Testis (tissue), 3 donors: Measurements from ENCODE around the gene RAB17. TPM values are rescaled to one million over a fixed set of nuclear protein-coding genes. Genes with fewer than 3 reads are reported as not detected.

Experiments used
- DNase-seq: peaks from one replicate; pipeline ENCODE4 v3.0.0-alpha.2; 2019
- H3K27ac ChIP-seq, 2 donors: fragments of 200-600 bp; sonication (generic); one replicate each; pipeline ENCODE4 v1.5.1; 2019
- H3K27me3 ChIP-seq: fragments of 200-600 bp; sonication (generic); one replicate; pipeline ENCODE4 v1.5.1; 2019
- H3K36me3 ChIP-seq: fragments of 200-600 bp; sonication (generic); one replicate; pipeline ENCODE4 v1.5.1; 2017; ENCODE audit warnings: low read depth; ENCODE audit errors: missing control alignments
- H3K4me1 ChIP-seq: fragments of 200-600 bp; sonication (generic); one replicate; pipeline ENCODE4 v1.5.1; 2019
- H3K4me3 ChIP-seq, 2 donors: fragments of 200-600 bp; sonication (generic); one replicate each; pipeline ENCODE4 v1.5.1; 2017 to 2019
- H3K9me3 ChIP-seq: fragments of 200-600 bp; sonication (generic); one replicate; pipeline ENCODE4 v1.5.1; 2017
- CTCF ChIP-seq, 3 experiments: fragments of 450-650 bp in 2 of 3; fragments of 200-600 bp in 1 of 3; sonication (generic) in 1 of 3; IDR thresholded peaks; one replicate each; pipeline ENCODE4 v1.5.1; 2016 to 2019; ENCODE audit warnings: antibody characterized with exemption in 3 of 3, mild to moderate bottlenecking in 2 of 3, moderate library complexity in 1 of 3
- POLR2A ChIP-seq: fragments of 450-650 bp; IDR thresholded peaks from one replicate; pipeline ENCODE4 v1.6.1; 2017; ENCODE audit warnings: antibody characterized with exemption, mild to moderate bottlenecking, moderate library complexity
- WGBS, 2 donors: methylation state at CpG; one replicate each; pipeline ENCODE4 v1.1.5; 2018; 5-methylcytosine and 5-hydroxymethylcytosine counted together
- intact Hi-C: fragments of 100-400 bp; cut with DNase I; formaldehyde crosslinking; loops from one replicate; pipeline ENCODE4 v1.15.1; 2023; ENCODE audit warnings: low total_unique reads
- polyA plus RNA-seq: library from polyadenylated mRNA; stranded (reverse); fragments of 350-450 nt; fragmentation: Illumina TruSeq; extraction: RNeasy Lipid Tissue Mini Kit (QIAGEN cat#74804); gene quantifications from one replicate; pipeline ENCODE4 v1.2.3, GENCODE V29; 2014; ENCODE audit warnings: low read depth, low replicate concordance; ENCODE audit not compliant: insufficient read depth
- total RNA-seq, 2 donors: library from RNA; depleted of rRNA; stranded (reverse); fragments of >200 nt; gene quantifications; one replicate each; pipeline ENCODE4 v1.2.3, GENCODE V29; 2016

RAB17 gene
- total and polyA plus RNA-seq, 3 donors from 2014 or later, result 3.2 to 6.3 (median 3.2) TPM

- Histone ChIP-seq H3K27me3 (no peaks in the 10 kb centered on the region), H3K27ac (no peak overlapping the region), H3K4me3 (no peak overlapping the region), H3K9me3 (no peaks in the 10 kb centered on the region), H3K36me3 (no peaks in the 10 kb centered on the region), H3K4me1 (no peaks in the 10 kb centered on the region)
- TF ChIP-seq POLR2A (no peak), CTCF (IDR thresholded peaks at IDR 0.05) (no peak)
- 89 to 94% methylated on average over 11 of the region's 11 CpGs for WGBS, 2 donors
- no peak for DNase-seq
- intact Hi-C loops, result no loop called here
Observed at GRCh38 chr2:237604391-237604790, 13.9 kb upstream of the RAB17 start.

GRCh38 chr2:237603718-237604362 lies 13.3 kb upstream of the RAB17 start:
- 50 to 69% methylated on average over 15 of the region's 15 CpGs for WGBS, 2 donors
- DNase-seq, result peak; percentile 36
- H3K27me3 ChIP-seq, result no peaks in the 10 kb centered on the region
- H3K9me3 ChIP-seq, result no peaks in the 10 kb centered on the region
- H3K4me1 ChIP-seq, result no peaks in the 10 kb centered on the region
- TF ChIP-seq CTCF (IDR thresholded peaks at IDR 0.05) (no peak), POLR2A (no peak)
- no peak overlapping the region for H3K4me3 ChIP-seq
- no peaks in the 10 kb centered on the region for H3K36me3 ChIP-seq
- no peak overlapping the region for H3K27ac ChIP-seq
- intact Hi-C loops, result no loop called here

GRCh38 chr2:237603049-237603717 lies 12.6 kb upstream of the RAB17 start:
- 87 to 88% methylated on average over 13 of the region's 13 CpGs for WGBS, 2 donors
- TF ChIP-seq POLR2A (no peak), CTCF (IDR thresholded peaks at IDR 0.05) (no peak)

GRCh38 chr2:237602409-237602808 lies 11.9 kb upstream of the RAB17 start:
- H3K9me3 ChIP-seq, result no peaks in the 10 kb centered on the region
- no peak overlapping the region for H3K4me3 ChIP-seq
- H3K27ac ChIP-seq, result no peak overlapping the region
- intact Hi-C loops, result no loop called here
- H3K27me3 ChIP-seq, result no peaks in the 10 kb centered on the region
- TF ChIP-seq CTCF (IDR thresholded peaks at IDR 0.05) (no peak), POLR2A (no peak)
- DNase-seq, result no peak
- no peaks in the 10 kb centered on the region for H3K4me1 ChIP-seq
- H3K36me3 ChIP-seq, result no peaks in the 10 kb centered on the region
- WGBS, 2 donors, result 94 to 95% methylated on average over 7 of the region's 7 CpGs

More at GRCh38 chr2:237603049-237603717, 12.6 kb upstream of the RAB17 start:
- no peaks in the 10 kb centered on the region for H3K9me3 ChIP-seq
- intact Hi-C loops, result no loop called here
- H3K4me3 ChIP-seq, result no peak overlapping the region
- H3K36me3 ChIP-seq, result no peaks in the 10 kb centered on the region
- H3K4me1 ChIP-seq, result no peaks in the 10 kb centered on the region
- H3K27ac ChIP-seq, result no peak overlapping the region
- no peaks in the 10 kb centered on the region for H3K27me3 ChIP-seq
- no peak for DNase-seq
